Neural crest cell (in vitro differentiated cells): ENCODE measurements around the gene ATF5. TPM values are rescaled to one million over a fixed set of nuclear protein-coding genes. Genes with fewer than 3 reads are reported as not detected.

Experiments
- DNase-seq: peaks from one replicate; pipeline ENCODE4 v3.0.0; 2021; ENCODE audit warnings: low read depth, mixed read lengths, low spot score
- H3K27ac Mint-ChIP-seq: one replicate; pipeline ENCODE4 v1.8.0; 2021; ENCODE audit warnings: mild to moderate bottlenecking, mixed read lengths; ENCODE audit not compliant: unreplicated experiment
- H3K27me3 Mint-ChIP-seq: 2 replicates; pipeline ENCODE4 v1.8.0; 2021; ENCODE audit warnings: low read depth, mild to moderate bottlenecking, mixed read lengths
- H3K36me3 Mint-ChIP-seq: 2 replicates; pipeline ENCODE4 v1.8.0; 2021; ENCODE audit warnings: low read depth, mild to moderate bottlenecking, mixed read lengths
- H3K4me1 Mint-ChIP-seq: 2 replicates; pipeline ENCODE4 v1.8.0; 2021; ENCODE audit warnings: mixed read lengths
- H3K4me3 Mint-ChIP-seq: one replicate; pipeline ENCODE4 v1.8.0; 2021; ENCODE audit warnings: mild to moderate bottlenecking, mixed read lengths
- H3K9me3 Mint-ChIP-seq: 2 replicates; pipeline ENCODE4 v1.8.0; 2021; ENCODE audit warnings: mixed read lengths
- total RNA-seq: library from RNA; stranded (reverse); gene quantifications from 2 replicates; pipeline ENCODE4 v1.2.1, GENCODE V29; 2021
- TF ChIP-seq, protein P1 (sequence below): fragments of 200-600 bp; sonication (generic); conservative IDR thresholded peaks from 2 replicates; pipeline ENCODE4 v1.5.0; 2021; ENCODE audit warnings: antibody characterized with exemption, mild to moderate bottlenecking

Gene ATF5
- total RNA-seq, 1 donor from 2014 or later: 23.4 TPM

DNA sequence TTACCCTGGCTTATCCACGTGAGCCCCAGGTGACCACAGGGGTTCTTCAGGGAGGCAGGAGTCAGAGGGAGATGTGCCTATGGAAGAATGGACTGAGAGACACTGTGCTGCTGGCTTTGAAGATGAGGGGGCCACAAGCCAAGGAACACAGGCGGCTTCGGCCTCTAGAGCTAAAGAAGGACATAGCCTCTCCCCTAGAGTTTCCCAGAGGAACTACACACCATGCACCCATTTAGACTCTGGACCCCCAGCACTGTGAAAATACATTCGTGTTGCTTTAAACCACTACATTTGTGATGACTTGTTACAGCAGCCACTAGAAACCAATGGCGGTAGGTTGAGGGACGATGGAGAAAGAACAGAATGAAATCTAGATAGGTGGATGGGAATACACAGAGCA is 13.7 kb upstream of the ATF5 start:
- no peak for DNase-seq
- Mint-ChIP-seq H3K36me3 (peaks cover 39% of the 10 kb centered on the region), H3K4me3 (no peak overlapping the region), H3K27ac (no peak overlapping the region), H3K9me3 (no peaks in the 10 kb centered on the region), H3K27me3 (peaks cover 4% of the 10 kb centered on the region), H3K4me1 (peaks cover 25% of the 10 kb centered on the region)
- TF ChIP-seq, protein P1, sequence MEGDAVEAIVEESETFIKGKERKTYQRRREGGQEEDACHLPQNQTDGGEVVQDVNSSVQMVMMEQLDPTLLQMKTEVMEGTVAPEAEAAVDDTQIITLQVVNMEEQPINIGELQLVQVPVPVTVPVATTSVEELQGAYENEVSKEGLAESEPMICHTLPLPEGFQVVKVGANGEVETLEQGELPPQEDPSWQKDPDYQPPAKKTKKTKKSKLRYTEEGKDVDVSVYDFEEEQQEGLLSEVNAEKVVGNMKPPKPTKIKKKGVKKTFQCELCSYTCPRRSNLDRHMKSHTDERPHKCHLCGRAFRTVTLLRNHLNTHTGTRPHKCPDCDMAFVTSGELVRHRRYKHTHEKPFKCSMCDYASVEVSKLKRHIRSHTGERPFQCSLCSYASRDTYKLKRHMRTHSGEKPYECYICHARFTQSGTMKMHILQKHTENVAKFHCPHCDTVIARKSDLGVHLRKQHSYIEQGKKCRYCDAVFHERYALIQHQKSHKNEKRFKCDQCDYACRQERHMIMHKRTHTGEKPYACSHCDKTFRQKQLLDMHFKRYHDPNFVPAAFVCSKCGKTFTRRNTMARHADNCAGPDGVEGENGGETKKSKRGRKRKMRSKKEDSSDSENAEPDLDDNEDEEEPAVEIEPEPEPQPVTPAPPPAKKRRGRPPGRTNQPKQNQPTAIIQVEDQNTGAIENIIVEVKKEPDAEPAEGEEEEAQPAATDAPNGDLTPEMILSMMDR: no peak

DNA sequence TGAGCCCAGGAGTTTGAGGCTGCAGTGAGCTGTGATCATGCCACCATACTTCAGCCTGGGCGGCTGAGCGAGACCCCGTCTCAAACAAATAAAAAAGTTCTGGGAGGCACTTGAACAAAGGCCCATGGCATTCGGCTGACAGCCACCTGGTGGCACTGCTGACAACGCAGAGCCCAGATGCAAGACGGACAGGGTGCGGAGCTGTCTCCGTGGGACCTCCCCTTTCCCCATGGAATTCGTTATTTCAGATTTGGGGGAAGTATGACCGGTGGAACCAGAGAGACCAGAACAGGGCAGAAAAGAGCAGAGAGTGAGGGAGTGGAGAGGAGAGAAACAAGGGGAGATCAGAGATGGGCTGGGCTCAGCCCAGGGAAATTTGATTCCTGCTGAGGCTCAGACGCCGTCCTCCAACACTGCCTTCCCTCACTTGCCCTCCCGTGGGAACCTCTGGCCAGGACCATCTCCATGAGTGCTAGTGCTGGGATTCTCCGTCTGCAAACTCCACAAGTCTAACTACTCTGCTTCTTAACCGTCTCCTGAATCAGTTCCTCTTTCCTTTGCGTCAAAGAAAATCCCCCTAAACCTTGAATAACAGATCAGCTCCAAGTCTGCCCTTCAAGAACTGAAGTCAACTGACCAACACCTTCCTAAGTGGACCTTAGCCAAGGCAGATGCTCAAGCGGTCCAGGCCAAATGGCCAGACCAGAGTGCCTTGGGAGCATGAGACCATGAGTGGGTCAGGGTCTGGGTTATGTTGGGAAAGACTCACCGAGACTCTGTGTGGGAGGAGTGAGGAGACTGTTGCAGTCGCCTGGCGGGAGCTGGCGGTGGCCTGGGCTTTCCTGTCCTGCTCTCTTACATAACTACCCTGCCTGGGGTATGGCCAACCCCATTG is 11.9 kb upstream of the ATF5 start:
- H3K27me3 Mint-ChIP-seq: no peaks in the 10 kb centered on the region
- H3K4me1 Mint-ChIP-seq: peaks cover 23% of the 10 kb centered on the region
- DNase-seq: no peak
- peaks cover 32% of the 10 kb centered on the region for H3K36me3 Mint-ChIP-seq
- no peaks in the 10 kb centered on the region for H3K9me3 Mint-ChIP-seq
- TF ChIP-seq, protein P1: peak; percentile 53
- H3K4me3 Mint-ChIP-seq: peak overlapping the region; percentile 35
- peak overlapping the region; percentile 39 for H3K27ac Mint-ChIP-seq

DNA sequence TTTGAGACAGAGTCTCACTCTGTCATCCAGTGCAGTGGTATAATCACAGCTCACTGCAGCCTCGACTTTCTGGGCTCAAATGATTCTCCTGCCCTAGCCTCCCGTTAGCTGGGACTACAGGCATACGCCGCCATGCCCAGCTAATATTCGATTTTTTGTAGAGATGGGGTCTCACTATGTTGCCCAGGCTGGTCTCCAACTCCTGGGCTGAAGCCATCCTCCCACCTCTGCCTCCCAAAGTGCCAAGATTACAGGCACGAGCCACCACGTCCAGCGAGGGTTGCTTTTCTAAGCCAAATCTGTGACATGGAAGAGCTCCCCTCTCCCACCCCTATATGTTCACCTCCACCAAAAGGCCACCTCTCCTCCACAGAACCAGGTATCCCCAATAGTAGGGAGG is 10.9 kb upstream of the ATF5 start:
- Mint-ChIP-seq H3K4me1 (peaks cover 25% of the 10 kb centered on the region), H3K27me3 (no peaks in the 10 kb centered on the region), H3K9me3 (no peaks in the 10 kb centered on the region), H3K27ac (no peak overlapping the region), H3K36me3 (peaks cover 31% of the 10 kb centered on the region), H3K4me3 (no peak overlapping the region)
- DNase-seq: no peak
- TF ChIP-seq, protein P1: no peak

DNA sequence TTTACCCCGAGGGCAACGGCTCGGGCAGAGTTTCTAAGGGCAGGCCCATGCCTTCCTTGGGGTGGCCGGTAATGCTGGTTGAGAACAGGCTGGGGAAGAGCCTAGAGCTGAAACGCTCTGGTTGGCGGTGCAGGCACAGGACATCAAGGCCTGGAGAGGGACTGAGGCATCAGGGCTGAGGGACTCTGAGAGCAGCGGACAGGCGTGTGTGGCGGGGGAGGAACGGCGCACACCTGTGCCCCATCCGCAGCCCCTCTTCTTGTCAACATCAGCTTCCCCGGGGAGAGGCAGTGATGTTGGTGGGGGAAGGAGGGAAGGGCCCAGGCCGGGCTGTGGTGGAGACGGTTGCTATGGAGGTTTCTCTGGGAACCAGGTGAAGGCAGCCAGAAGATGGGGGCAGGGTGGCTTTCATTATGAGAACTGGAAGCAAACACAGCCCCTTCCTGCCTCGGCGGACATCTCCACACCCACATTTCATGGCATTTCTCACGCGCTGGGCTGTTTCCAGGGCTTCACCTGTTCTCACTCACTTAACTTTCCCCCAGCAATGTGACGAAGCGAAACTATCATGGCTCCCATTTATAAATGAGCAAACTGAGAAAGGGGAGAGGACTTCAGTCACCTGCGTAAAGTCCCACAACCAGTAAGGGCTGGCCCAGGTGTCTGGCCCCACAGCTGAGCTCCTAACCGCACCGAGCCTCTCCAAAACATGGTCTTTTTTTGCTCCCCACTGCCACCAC is 8.2 kb upstream of the ATF5 start:
- Mint-ChIP-seq H3K27me3 (no peaks in the 10 kb centered on the region), H3K36me3 (peaks cover 19% of the 10 kb centered on the region), H3K27ac (peak overlapping the region; percentile 28), H3K9me3 (no peaks in the 10 kb centered on the region), H3K4me1 (peaks cover 25% of the 10 kb centered on the region), H3K4me3 (peak overlapping the region; percentile 44)
- DNase-seq: no peak
- TF ChIP-seq, protein P1: no peak

DNA sequence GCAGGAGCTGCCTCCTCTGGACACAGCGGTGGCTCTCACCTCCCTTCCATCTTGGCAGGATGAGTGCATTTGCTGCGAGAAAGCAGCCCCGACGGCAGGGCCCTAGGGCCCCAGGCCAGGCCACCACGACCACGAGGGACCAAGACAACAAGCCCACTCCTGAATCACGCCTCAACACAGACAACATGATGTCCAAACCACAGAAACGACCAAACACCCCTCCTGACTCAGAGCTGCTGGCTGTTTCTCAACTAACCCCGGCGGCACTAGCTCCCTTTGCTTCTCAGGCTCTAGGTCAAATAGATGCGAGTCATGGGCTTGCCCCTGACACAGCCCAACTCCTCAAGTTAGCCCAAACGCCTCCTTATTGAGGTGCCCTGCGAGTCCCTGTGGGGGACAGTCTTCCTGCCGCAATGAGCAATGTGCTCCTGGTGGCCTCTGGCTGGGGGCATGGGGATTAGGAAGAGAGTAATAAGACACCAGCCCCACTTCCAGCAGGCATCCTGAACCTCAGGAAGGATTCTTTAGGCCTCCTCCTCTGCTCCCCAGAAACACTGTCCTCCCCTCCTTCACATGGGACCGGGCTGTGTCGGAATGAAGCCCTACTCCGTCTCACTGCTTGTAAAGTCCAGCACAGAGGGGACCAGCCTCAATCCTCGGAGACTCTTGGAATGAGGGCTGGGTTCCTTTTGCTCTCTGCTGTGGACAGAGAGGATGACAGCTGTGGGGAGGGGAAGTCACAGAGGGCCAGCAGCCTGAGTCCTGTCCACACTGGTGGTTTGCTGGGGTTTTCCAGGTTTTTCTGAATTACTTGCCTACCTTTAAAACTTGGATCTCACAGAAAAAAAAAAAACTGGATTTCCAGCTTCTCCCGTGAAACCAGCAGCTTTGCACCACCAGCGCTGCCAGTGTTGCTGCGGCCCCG is 6.9 kb upstream of the ATF5 start:
- H3K4me1 Mint-ChIP-seq: peaks cover 26% of the 10 kb centered on the region
- TF ChIP-seq, protein P1: no peak
- H3K27me3 Mint-ChIP-seq: no peaks in the 10 kb centered on the region
- no peaks in the 10 kb centered on the region for H3K9me3 Mint-ChIP-seq
- H3K27ac Mint-ChIP-seq: peak overlapping the region; percentile 27
- H3K36me3 Mint-ChIP-seq: peaks cover 15% of the 10 kb centered on the region
- DNase-seq: no peak
- peak overlapping the region; percentile 72 for H3K4me3 Mint-ChIP-seq
